Measurements from ENCODE around the gene UNC79.

Gene UNC79

DNA sequence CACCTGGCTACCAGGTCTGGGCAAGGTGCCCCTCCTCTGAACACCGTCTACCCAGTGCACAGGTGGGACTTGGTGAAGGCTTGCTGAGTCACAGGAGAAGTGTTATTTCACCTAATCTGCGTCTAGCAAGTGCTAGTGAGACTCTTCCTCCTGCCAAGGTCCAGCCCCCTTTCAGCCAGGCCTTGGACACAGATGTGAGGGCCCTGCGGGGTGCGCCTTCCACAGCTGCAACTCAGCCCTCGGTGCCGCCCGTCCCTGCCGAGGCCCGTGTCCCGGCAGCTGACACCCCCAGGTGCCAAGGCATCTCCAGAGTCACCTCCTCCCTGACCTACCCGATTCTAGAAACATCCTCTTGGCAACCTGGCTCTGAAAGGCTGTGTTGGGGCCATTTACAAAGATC lies 302.5 kb downstream of the UNC79 start:
- no peak for DNase-seq

DNA sequence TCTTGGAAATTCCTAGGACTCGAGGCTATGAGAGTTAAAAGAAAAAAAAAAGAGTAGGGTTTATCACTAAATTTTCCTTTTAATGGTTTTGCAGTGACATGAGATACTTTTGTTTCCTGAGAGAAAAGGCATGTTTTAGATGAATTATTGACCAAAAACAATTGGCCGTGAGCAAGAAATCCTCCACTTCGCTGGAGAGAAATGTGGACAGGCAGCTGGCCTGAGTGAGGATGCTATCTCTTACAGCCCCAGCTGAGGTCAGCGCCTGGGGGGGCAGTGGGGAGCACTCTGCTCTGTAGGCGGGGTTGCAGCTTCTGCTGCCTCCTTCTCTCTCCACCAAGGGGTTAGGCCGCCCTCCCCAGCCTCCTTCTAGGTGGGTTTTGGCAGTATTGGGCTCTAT lies 302.9 kb downstream of the UNC79 start:
- DNase-seq = no peak

DNA sequence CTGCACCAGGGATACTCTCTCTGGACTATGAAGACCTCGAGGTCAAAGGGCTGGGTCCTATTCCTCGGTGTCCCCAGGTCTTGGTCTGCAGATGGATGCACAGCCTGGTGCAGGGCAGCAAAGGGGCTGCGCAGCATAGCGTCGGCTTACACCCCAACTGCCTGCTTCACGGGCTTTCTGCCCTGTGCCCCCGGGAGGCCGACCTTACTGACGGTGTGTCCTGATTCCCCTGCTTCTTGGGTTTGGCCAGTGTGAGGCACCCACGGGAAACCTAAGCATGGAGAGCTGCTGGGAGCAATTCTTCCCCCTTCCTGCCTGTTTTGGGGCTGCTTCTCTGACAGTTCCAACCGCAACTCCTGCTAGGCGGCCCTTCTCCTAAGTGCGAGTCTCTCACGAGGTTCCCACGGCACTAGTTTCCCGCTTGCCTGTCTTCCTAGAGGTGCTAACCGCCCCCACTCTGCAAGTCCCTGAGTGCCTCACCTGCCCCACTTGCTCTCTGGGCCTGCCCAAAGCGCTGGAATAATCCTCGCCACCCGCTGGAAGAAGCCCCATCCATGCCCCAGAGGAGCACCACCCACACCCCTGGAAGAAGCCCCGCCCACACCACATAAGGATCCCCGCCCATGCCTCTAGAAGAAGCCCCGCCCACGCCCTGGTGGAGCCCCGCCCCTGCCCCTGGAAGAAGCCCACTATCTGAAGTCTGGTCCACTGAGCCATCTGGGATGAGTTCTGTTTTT lies 303.5 kb downstream of the UNC79 start:
- DNase-seq = no peak

DNA sequence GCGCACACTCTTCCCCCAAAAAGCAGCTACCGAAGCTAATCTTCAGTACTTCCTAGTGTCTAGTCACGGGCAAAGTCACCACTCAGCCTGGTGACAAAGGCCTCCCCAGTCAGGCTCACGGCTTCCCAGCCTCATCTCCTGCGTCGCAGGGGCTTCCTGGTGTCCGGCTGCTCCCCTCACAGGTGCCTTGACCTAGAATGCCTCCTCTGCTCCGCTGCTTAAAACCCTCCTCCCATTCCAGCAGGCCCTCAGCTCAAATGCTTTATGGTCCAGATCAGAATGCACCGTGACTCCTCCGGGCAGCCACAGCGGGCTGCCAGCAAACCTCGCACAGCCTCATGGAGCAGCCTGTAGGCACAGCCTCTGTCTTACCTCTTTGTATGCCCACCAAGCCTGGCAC lies 304.5 kb downstream of the UNC79 start:
- no peak for DNase-seq

GRCh38 chr14:93736378-93737014 lies 305.8 kb downstream of the UNC79 start:
- no peak for DNase-seq

DNA sequence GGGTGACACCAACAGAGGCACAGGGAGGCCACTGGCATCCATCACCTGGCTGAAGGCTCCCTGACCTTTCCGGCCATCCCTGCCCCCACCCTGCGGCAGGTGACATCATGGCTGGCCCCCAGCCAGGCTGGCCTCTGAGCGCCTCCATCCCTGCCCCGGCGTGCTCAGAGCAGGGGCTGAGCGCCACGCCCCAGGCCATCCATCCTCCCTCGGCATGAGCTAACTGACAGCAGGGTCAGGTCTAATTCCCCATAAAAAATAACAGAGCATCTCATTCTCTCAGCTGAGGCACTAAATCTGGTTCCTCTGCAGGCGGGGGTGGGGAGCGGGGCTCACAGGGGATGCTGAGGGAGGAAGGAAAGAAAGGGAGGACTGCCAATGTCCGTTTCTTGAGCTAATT lies 306.9 kb downstream of the UNC79 start:
- DNase-seq = no peak

GRCh38 chr14:93741556-93742230 lies 311.0 kb downstream of the UNC79 start:
- no peak for DNase-seq

DNA sequence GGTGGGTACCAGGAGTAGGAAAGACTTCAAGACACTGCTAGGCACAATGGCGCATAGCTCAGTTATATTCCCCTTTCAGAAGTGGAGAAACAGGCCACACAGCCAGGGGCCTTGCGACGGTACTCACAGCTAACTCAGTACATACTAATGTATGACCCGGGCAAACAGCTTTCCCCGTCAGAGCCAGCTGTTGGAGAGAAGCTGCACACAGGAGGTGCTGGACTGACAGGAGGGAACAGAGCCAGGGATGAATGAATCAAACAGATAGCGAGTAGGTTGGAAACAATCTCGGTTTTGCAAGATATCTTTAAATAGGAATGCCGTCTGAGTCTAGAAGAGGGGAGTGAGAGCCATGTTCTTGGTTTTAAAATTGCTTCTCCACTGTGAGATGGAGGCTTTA lies 312.0 kb downstream of the UNC79 start:
- DNase-seq = no peak

DNA sequence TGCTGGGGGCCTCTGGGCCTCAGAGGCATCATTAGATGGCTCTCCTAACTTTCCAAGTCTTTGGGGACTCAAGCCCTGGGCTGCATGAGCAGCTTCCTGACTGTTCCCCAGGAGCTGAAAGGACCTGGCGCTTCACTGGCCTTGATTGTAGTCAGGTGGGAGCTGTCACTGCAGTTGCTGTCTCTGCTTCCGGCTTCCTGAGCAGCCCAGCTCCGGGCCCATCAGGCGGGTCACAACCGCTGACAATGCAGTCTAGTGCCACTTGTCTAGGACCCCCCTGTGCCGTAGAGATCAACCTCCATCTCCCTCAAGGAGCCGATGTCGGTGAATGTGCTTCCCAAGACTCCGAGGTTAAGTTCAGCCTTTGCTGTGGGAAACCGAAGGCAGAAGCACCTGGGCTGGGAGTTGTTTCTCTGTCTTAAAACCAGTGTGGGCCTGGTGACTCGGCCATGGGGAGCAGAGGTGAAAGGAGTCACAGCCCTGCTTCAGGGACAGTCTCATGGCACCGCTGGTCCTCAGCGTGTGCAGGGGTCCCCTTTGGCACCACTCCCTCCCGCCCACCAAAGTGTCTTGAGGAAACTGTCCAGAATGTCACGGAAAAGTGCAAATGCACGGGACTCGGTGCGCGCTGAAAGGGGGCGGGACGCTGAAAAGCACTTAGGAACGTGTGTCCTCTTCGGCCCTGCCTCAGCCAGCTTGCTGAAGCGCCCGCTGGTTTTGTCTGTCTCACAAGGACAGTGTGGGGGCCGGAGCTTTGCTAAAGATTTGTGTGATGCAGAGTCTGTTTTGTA lies 312.7 kb downstream of the UNC79 start:
- DNase-seq = no peak

DNA sequence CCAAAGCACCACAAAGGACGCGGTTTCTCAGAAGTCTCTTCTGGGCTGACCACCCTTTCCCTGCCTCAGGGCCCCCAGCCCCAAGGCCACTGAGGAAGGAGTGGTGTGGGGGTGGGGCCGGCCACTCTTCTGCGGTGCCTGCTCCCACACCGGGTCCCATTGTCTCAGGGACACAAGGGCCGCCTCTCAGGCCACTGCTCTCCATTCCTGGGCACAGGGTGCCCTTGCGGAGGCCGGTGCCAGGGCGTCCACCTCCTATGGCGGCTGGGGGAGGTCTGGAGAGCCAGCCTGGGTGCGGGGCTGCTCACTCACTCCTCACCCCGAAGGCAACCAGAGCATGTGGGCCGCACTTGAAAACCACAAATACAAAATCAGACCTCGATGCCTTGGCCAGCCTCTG lies 313.4 kb downstream of the UNC79 start:
- no peak for DNase-seq

- DNase-seq = no peak
Measured at GRCh38 chr14:93744876-93745275, 314.1 kb downstream of the UNC79 start.

DNA sequence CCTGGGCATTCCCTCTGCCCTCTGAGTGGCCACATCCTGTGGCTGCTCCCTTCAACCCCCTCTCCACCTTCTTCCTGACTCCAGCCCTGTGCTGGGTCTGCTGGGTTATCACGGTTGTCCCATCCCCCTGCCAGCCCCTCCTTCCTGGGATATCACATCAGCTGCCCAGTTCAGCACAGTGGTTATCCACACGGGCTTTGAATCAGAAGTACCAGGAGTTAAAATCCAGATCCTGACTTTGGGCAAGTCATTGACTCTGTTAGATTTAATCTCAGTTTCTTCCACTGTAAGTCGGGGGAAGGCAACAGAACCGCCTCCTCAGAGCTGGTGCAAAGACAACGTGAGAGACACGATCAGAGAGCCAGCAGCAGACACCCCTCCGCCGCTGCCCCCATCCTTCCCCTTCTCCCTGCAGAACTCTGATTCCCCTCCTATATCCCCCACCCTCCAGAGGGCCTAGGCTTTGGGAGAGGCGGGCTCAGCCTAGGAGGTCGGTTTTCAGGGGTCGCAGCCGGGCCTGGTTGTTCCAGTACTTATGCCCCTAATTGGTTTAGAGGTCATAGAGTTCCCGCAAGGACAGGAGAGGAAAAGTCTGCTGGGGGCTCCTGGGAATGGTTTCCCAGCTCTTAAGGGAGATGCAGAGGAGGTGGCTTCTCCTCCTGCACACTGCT lies 315.0 kb downstream of the UNC79 start:
- no peak for DNase-seq

- no peak for DNase-seq
Measured at GRCh38 chr14:93747102-93747501, 316.4 kb downstream of the UNC79 start.

DNA sequence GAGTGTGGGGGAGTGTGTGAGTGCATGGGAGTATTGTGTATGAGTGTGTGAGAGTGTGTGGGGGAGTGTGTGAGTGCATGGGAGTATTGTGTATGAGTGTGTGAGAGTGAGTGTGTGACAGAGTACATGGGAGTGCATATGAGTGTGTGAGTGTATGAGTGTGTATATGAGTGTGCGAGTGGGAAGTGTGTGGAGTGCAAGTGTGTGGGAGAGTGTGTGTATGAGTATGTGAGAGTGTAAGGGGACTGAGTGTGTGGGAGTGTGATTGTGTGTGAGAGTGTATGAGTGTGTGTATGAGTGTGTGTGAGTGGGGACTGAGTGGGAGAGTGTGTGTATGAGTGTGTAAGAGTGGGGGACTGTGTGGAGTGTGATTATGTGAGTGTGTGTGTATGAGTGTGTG lies 316.8 kb downstream of the UNC79 start:
- DNase-seq = no peak

DNA sequence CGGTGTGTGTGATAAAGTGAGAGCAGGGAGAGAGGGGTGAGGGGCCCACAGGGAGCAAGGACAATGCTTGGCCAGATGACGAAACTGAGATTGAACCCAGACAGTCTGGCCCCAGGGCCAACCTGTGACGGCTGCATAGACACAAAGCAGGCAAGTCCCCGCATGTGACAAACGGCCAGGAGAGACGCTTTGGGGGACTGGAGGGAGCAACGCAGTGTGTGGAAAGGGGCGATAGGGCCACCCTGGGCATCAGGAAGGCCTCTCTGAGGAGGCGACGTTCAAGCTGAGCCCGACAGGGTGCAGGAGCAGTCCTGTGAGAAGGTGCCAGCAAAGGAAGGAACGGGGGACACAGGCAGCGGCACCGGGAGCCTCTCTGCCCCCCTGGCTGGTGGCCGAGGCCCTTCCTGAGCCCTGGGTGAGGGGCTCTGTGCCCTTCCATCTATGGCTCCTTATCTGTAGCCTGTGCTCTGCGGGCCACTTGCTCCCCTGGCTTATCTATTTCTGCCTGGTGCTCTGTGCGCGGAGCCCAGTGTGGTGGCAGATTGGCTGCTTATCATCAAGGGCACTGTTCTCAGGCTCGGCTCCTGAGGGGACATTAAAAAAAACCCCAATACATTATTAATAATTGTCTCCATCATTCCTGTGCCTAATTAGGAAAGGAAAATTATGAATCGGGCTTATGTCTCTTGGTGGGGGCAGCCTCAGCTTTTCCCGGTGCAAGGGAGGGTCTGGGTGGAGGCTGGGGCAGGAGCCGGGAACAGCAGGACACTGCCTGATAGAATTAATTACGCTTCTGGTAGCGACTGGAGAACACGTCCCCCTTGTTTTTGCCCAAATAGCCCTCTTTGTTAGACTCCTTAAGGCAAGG lies 317.7 kb downstream of the UNC79 start:
- DNase-seq = no peak

- no peak for DNase-seq
Measured at GRCh38 chr14:93749076-93749420, 318.3 kb downstream of the UNC79 start.

DNA sequence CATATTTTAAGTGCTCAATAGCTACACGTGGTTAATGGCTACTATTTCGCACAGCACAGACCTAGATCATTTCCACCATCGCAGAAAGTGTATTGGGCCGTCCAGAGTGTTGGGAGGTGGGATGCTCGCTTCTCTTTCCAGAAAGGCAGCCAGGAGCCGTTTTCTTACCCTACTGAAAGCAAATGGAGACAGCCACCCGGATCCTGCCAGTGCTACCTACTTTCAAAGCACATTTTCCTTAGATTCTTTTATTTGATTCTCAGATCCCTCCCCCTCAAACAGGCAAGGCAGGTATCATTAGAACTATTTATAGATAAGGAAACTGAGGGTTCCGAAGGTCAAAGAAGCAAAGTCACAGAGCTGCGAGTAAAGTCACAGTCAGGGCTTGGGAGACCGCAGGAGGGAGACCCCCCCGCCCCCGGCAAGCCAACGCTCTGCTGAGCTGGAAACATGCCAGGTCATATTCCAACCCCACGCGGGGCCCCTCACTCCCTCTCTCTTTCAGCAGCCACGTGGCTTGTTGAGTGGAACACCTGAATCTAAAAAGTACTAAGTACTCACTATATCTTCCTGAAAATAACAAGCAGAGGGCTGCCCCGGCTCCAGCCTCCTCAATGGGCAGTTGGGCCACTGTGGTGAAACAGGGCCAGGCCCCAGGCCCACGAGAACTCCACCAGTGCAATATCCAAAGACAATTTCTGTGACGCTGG lies 321.4 kb downstream of the UNC79 start:
- no peak for DNase-seq

DNA sequence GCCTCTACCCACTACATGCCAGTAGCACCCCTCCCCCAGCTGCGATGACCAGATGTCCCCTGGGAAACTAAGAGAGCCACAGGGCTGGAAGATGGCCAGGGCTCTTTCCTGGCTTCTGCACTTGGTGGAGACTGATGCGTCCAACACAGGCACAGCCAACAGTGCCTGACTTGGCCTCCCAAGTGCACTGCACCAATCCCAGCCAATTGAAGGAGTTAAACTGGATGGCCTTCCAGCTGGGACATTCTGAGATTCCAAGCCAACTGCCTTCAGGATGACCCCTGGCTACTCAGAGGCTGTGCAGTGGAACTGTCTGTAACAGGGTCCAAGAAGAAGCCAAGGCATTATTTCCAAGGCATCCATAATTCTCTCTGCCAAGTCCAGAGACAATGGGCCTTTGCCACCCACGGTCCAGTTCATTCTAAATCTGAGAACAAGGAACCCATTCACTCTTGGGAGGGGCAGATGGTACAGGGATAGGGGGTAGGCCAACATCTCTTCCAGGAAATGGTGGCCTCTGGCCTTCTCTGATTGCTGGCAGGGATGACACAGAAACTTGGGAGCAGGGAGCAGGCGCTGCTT lies 322.3 kb downstream of the UNC79 start:
- DNase-seq = no peak

DNA sequence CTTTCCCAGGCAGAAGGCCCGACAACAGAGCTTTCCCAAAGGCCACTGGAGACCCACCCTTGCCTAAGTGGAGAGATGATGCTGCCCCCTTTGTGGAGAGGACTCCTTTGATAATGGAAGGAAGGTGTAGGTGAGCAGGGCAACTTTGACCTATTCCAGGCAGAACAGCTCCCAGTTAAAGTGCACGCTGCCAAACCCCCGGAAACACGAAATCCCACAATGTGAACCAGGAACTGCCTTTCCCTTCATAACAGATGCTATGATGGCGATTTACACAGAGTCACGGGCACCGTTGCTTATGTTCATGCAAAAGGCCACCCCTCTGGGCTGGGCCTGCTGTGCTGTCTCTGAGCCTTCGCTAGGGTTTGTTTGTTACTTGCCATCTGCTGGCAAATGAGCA lies 322.9 kb downstream of the UNC79 start:
- no peak for DNase-seq

DNA sequence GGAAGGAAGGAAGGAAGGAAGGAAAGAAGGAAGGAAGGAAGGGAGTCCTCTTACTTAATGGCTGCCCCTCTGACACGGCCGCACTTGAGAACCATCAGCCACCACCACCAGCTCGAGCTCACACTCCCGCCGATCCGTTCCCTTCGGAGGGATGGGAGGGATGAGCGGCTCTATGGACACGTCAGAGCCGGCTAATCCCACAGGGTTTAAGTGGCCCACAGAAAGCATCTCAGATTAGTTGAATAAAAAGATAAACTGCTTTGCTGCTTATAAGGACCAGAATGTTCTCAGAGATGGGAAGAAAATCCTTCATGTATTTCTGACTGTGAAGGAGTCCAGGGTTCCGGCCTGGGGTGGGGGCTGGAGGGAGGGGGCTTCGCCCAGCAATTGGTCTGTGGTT lies 326.5 kb downstream of the UNC79 start:
- no peak for DNase-seq
